Endothelial cell (in vitro differentiated cells): Measurements from ENCODE around the gene OVOL2. TPM values are rescaled to one million over a fixed set of nuclear protein-coding genes. Genes with fewer than 3 reads are reported as not detected.

Experiments used
- DNase-seq: peaks from one replicate; pipeline ENCODE4 v3.0.0; 2021; ENCODE audit warnings: low spot score
- H3K27ac Mint-ChIP-seq: one replicate; pipeline ENCODE4 v1.8.0; 2021; ENCODE audit warnings: mixed read lengths, inconsistent platforms; ENCODE audit not compliant: unreplicated experiment
- H3K27me3 Mint-ChIP-seq: one replicate; pipeline ENCODE4 v1.8.0; 2021; ENCODE audit warnings: mild to moderate bottlenecking, moderate library complexity, mixed read lengths, inconsistent platforms; ENCODE audit not compliant: unreplicated experiment
- H3K36me3 Mint-ChIP-seq: one replicate; pipeline ENCODE4 v1.8.0; 2021; ENCODE audit warnings: mild to moderate bottlenecking, low read depth, mixed read lengths, inconsistent platforms; ENCODE audit not compliant: unreplicated experiment
- H3K4me1 Mint-ChIP-seq: one replicate; pipeline ENCODE4 v1.8.0; 2021; ENCODE audit warnings: mild to moderate bottlenecking, mixed read lengths, inconsistent platforms; ENCODE audit not compliant: unreplicated experiment
- H3K4me3 Mint-ChIP-seq: one replicate; pipeline ENCODE4 v1.8.0; 2021; ENCODE audit warnings: mild to moderate bottlenecking, mixed read lengths, inconsistent platforms; ENCODE audit not compliant: unreplicated experiment
- H3K9me3 Mint-ChIP-seq: one replicate; pipeline ENCODE4 v1.8.0; 2021; ENCODE audit warnings: mixed read lengths, inconsistent platforms; ENCODE audit not compliant: unreplicated experiment
- CTCF ChIP-seq: fragments of 200-600 bp; sonication (generic); IDR thresholded peaks from one replicate; pipeline ENCODE4 v1.5.0; 2021; ENCODE audit warnings: antibody characterized with exemption; ENCODE audit not compliant: unreplicated experiment
- total RNA-seq: library from RNA; stranded (reverse); fragmentation: NEBNext Ultra II Directional; extraction: Animal tissue kit (Norgen Biotek cat#: 25700); gene quantifications from one replicate; pipeline ENCODE4 v1.2.1, GENCODE V29; 2021; ENCODE audit not compliant: unreplicated experiment

Gene OVOL2
- total RNA-seq, 1 donor from 2014 or later = not detected

GRCh38 chr20:17990278-17990972, 67.3 kb downstream of the OVOL2 start:
- Mint-ChIP-seq H3K4me1 (peaks cover 3% of the 10 kb centered on the region), H3K9me3 (no peaks in the 10 kb centered on the region), H3K27me3 (no peaks in the 10 kb centered on the region), H3K36me3 (no peaks in the 10 kb centered on the region), H3K4me3 (no peak overlapping the region), H3K27ac (no peak overlapping the region)
- DNase-seq = no peak
- TF ChIP-seq CTCF = no peak

- no peaks in the 10 kb centered on the region for H3K27me3 Mint-ChIP-seq
- no peak for DNase-seq
- H3K4me3 Mint-ChIP-seq = no peak overlapping the region
- no peaks in the 10 kb centered on the region for H3K9me3 Mint-ChIP-seq
- H3K36me3 Mint-ChIP-seq = no peaks in the 10 kb centered on the region
- H3K4me1 Mint-ChIP-seq = peaks cover 3% of the 10 kb centered on the region
- H3K27ac Mint-ChIP-seq = no peak overlapping the region
- TF ChIP-seq CTCF = no peak
Measured at GRCh38 chr20:17987988-17988387, 69.7 kb downstream of the OVOL2 start.

GRCh38 chr20:17985388-17986018, 72.2 kb downstream of the OVOL2 start:
- no peak for DNase-seq
- Mint-ChIP-seq H3K9me3 (no peaks in the 10 kb centered on the region), H3K4me1 (no peaks in the 10 kb centered on the region), H3K36me3 (no peaks in the 10 kb centered on the region), H3K27me3 (no peaks in the 10 kb centered on the region), H3K27ac (no peak overlapping the region), H3K4me3 (no peak overlapping the region)
- TF ChIP-seq CTCF = no peak

- Mint-ChIP-seq H3K4me3 (no peak overlapping the region), H3K36me3 (peaks cover 3% of the 10 kb centered on the region)
Measured at GRCh38 chr20:17976305-17976704, 81.4 kb downstream of the OVOL2 start.

More at GRCh38 chr20:17976305-17976704, 81.4 kb downstream of the OVOL2 start:
- no peak for TF ChIP-seq CTCF
- no peaks in the 10 kb centered on the region for H3K9me3 Mint-ChIP-seq
- peak overlapping the region; percentile 37 for H3K27ac Mint-ChIP-seq
- H3K27me3 Mint-ChIP-seq = no peaks in the 10 kb centered on the region
- H3K4me1 Mint-ChIP-seq = peaks cover 28% of the 10 kb centered on the region
- no peak for DNase-seq

Other genes starting within 250 kb of the OVOL2 start
- 61.7 TPM for gene SNX5, start 89.1 kb downstream of the OVOL2 start, total RNA-seq
- gene MGME1, start 88.9 kb downstream of the OVOL2 start, total RNA-seq = 17.5 TPM
- 16.9 TPM for gene KAT14, start 79.9 kb upstream of the OVOL2 start, total RNA-seq
- 11.0 TPM for gene PET117, start 79.9 kb upstream of the OVOL2 start, total RNA-seq
- gene ZNF133, start 230.6 kb upstream of the OVOL2 start, total RNA-seq = 14.1 TPM